GM21390 (cell line): ENCODE results near the gene CBR3.

Experiments
- ATAC-seq: cut with Tn5 transposase; IDR thresholded peaks from one replicate; pipeline ENCODE4 v1.9.1; 2021; ENCODE audit not compliant: unreplicated experiment

The CBR3 gene

DNA sequence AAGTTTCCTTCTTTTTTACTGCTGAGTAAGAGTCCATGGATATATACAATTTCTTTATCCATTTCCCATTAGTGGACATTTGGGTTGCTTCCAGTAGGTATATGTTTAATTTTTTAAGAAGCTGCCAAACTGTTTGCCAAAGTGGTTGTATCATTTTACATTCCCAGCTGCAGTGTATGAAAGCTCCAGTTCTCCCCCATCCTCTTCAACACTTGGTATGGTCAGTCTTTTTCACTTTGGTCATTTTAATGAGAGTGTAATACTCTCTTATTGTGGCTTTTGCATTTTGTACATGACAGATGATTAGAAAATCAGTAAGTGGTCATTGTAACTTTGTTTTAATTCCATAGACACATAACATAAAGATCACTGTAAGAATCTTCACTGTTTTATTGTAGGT lies 44.3 kb downstream of the CBR3 start:
- no peak for ATAC-seq

DNA sequence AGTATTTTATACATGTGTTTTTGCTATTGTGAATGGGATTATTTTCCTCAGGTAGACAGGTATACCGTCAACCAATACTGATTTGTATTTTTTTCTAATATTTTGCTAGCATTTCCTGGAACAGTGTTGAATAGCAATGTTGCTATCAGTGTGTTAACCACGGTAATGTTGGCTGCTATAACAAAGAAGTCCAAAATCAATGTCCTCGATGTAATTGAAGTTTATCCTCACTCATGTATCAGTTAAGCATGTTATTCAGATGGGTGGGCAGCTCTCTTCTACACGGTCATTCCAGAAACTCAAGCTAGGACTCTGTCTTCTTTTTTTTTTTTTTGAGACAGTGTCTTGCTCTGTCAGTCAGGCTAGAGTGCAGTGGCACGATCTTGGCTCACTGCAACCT lies 46.1 kb downstream of the CBR3 start:
- ATAC-seq = no peak

DNA sequence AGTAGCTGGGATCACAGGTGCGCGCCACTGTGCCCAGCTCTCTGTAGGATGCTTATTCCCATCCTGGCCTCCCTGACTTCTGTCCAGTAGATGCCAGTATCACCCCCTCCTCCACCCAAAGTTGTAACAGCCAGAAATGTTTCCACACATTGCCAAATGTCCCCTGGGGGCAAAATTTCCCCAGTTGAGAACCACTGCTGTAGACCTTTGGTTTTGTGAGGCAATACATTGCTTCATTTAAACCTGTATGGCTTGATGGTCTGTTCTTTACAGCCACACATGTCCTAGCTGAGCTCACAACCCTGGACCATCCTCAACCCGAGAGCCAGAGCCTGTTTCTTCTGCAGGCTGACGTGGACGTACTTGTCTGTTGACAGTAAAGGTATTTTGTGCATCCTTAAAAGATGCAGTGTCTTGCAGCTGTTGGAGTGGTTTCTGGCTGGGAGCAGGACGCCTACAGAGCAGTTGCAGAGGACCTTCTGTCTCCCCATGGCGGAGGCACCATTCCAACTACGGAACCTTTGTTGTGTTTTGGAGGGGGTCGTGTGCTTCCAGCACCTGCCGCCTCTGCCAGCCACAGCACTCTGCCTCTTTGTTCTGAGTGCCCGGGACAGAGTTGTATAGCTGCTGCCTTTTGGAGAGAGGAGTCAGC lies 48.4 kb downstream of the CBR3 start:
- ATAC-seq = no peak

DNA sequence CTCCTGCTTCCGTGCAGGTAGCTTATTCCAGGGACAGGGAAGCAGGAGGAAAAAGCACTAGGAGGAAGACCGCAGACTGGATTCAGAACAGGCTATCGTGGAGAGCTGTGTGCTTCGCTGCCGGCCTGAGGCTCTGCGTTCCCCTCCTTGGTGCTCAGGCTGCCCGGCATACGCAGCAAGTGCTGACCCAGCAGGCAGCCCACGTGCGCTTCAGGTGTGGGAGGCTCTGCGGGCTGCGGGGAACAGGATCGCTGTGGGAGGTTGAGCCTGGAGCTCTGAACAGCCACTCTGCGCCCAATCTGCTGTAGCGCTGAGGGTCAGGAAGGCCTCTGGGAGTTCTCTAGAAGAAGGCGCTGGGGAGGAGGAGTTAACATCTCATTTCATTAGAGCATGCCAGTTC lies 49.7 kb downstream of the CBR3 start:
- no peak for ATAC-seq

DNA sequence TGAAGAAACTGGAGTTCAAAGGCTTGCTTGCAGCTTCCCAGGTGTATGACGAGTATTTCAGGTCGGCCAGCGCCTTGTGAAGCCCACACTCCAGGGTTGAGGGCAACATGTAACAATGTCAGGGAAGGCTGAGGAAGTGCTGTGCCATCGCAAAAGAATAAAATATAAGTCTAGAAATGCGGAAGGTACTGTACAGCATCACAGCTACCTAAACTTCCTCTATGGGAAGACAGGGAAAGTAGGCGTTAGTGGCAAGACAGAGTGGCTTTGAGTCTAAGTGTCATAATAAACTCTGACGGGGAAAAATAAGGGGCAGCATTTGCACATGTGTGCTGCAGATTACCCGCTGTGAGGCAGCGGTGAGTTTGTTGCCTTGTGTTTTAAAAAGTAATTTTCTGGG lies 50.6 kb downstream of the CBR3 start:
- ATAC-seq = no peak

DNA sequence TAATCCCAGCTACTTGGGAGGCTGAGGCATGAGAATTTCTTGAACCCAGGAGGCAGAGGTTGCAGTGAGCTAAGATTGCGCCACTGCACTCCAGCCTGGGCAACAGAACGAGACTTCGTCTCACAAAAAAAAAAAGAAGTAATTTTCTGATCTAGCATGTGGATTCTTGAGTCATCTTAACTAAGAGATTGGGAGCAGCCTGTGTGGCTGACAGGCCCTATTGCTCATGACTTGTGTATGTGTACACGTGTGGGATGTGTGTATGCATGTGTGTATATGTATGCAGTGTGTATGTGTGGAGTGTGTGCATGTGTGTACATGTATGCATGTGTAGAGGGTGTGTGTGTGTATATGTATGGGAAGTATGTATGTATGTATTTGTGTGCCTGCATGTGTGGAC lies 51.2 kb downstream of the CBR3 start:
- ATAC-seq = no peak

DNA sequence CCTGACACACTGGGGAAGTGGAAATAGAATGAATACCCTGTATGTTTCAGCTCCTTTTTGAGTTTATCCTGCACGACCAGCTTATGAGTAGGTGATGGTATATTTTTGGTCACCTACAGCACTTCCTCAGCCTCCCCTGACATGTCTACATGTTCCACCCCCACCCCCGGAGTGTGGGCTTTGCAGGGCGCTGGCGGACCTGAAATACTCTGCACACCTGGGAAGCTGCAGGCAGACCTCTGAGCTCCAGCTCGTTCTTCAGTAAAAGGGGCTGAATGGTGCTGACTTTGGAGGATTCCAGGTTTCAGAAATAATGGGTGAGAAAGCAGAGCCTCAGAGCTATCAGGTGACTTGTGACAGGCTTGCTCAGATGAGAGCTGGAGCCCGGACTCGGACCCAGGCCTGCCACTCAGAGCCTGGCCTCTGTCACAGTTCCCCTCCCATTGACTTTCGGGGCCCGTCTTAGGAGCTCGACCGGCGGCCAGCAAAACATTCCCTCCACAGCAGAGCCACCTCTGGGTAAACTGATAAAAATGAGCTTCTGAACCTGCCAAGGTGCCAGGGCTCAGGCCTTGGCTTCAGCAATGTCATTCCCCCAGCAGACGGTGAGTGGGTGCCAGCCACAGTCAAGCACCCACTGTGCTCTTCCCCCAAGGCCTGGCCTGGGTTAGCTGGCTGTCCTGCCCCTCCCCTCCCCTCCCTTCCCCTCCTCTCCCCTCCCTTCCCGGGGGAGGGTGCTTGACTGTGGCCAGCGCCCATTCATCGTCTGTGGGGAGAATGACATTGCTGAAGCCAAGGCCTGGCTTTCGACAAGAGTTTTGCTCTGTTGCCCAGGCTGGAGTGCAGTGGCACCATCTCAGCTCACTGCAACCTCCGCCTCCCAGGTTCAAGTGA lies 51.9 kb downstream of the CBR3 start:
- ATAC-seq = no peak

DNA sequence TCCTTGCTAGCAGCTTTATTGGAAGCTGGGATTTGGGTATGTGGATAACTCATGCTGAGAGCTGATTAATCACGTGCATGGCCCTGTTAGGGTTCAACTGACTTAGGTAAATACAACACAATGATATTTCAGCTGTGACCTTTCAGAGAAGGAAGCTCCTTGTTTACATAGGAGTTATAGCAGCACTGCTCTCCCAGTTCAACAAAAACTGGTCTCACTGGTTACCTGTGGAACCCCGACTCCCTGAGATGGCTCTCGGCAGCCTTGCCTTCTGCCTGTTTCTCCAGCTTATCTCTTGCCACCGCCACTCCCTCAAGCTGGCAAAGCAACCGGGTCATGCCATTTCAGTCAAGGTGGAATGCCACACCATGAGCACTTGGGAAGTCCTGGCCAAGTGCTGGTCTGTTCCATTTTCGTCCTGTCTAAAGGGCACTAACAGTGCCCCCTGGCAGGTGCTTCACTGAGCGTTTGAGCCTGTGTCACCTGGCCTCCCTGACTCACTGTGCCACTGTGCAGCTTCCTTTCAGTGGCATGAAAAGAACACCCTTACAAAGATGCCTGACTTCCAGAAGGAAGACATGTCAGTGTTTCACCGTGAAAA lies 53.3 kb downstream of the CBR3 start:
- no peak for ATAC-seq

DNA sequence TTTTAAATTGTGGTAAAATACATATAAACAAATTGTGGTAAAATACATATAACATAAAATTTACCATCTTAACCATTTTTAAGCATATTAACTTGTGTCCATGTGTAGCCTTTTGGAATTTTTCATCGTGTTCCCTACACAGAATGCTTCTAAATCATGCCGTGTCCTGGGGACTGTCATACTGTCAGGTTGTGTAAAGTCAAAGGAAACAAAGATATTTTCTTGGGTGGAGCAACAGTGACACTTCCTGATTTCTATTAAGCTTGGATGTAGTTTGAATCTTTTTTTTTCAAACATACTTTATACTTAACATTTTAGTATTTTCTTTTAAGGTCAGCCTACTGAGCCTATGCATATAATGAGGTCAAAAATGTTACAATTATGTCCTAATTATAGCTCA lies 54.1 kb downstream of the CBR3 start:
- no peak for ATAC-seq

DNA sequence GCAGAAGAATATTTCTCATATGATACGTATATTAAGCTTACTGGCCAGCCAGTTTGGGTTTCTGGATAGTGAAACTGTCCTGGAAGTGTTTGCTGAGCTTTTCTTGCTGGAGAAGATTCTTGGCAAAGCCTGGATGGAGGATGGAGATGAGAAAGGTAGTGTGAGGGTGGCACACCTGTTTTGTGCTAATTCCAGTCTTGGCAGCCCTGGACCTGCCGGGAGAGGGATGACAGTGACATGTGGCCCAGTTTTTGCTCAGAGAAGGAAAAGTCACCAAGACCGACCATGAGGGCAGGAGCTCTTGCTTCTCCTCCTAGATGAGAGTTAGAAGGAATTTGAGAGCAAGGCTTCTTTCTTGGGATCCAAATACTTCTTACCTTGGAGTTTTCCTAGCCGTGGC lies 55.9 kb downstream of the CBR3 start:
- no peak for ATAC-seq

DNA sequence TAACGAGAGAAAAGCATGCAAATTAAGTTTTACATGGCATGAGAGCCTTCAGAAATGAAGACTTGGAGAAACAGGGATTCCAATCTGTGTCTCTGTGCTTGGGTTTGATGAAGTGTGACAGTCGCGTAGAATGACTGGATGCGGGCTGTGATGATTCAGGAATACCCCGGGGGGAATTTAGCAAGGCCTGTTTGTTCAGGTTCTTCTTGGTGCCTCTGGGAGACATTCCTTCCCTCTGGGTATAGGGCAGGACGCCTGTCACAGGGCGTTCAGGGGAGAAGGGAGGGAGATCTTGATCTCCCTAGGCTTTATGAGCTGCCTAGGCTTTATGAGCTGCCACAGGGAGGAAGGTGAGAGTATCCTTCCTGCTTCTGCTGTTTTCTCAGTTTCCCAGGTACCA lies 58.3 kb downstream of the CBR3 start:
- no peak for ATAC-seq

DNA sequence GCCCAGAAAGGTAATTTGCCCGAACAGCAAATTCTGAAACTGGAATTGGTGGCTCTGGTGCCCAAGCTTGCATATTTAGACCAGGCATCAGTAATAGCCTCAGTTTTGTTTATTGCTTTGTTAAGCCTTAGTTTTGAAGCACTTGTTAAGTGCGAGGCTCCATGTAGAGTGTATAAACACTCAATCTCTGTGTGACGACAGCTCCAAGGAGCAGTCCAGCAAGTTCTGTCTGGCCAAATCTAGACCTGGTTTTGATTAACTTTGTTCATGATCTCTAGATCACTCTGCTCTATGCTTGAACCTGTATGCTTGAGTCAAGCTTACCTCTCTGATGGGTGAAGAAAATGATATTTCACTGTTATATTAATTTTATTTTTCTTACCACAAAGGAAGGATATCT lies 59.1 kb downstream of the CBR3 start:
- no peak for ATAC-seq

DNA sequence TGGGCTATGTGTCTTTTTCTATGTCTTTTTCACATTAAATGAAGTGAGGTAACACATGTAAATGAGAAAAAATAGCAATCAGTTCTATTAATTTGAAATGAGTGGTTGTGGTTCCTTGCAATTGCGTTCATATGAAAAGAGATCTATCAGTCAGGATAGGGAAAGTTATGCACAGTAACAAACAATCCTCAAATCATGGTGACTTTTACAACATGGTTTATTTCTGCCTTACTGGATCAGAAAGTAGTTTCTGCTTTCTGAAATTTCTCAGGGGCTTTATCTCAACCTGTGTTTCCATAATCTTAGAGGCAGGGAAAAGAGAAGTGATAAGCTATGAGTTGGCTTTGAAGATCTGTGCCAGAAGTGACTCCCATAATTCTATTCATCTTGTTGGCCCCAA lies 60.7 kb downstream of the CBR3 start:
- ATAC-seq = no peak
